ENCODE measurements around the gene POTEC.
"Not testable (repeated sequence)": the region's sequence is repeated elsewhere in the genome, so short reads cannot be mapped to it uniquely, and the experiment has no call there.

Gene POTEC

GRCh38 chr18:14543446-14543964, at the start of gene POTEC:
POTEC (minus strand) TSS chr18:14543600; CDS start chr18:14543146, 454 bp downstream.
- H3K4me3 ChIP-seq (replicated peaks; ENCODE audit: low read depth, low read length); DNase-seq (ENCODE audit: extremely low read depth, low read depth): not testable (repeated sequence)

- no peak for DNase-seq (ENCODE audit: extremely low read depth, low read depth)
Observed at GRCh38 chr18:14577971-14578370, 34.6 kb upstream of the POTEC start.

GRCh38 chr18:14559502-14559901, 16.1 kb upstream of the POTEC start:
- not testable (repeated sequence) for H3K4me3 ChIP-seq (replicated peaks; ENCODE audit: low read depth, low read length); DNase-seq (ENCODE audit: extremely low read depth, low read depth)

More at GRCh38 chr18:14577971-14578370, 34.6 kb upstream of the POTEC start:
- H3K4me3 ChIP-seq (replicated peaks; ENCODE audit: low read depth, low read length): no peak overlapping the region
- TF ChIP-seq CTCF (IDR thresholded peaks at IDR 0.05; ENCODE audit: low read depth, low read length, missing control alignments): no peak

- H3K4me3 ChIP-seq (replicated peaks; ENCODE audit: low read depth, low read length); DNase-seq (ENCODE audit: extremely low read depth, low read depth): not testable (repeated sequence)
Observed at GRCh38 chr18:14531659-14532058, 11.7 kb downstream of the POTEC start.

DNA sequence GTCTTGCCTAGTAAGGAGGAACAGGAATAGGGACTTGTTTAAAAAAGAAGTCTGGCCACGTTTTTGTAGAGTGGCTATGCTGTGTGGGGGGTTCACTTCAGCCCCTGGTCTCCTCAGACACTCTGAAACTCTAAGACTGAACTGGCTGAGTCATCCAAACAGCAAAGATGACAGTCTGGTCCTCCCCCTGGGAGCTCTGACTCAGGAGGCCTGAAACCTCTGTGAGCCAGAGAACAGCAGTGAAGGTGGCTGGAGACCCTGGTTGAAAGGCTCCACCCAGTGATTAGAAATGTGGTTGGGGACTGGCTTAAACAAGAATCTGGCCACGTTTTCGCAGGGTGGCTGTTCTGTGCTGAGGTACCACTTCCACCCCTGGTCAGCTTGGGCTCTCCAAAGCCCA, 32.7 kb downstream of the POTEC start:
- DNase-seq (ENCODE audit: extremely low read depth, low read depth): not testable (repeated sequence)

DNA sequence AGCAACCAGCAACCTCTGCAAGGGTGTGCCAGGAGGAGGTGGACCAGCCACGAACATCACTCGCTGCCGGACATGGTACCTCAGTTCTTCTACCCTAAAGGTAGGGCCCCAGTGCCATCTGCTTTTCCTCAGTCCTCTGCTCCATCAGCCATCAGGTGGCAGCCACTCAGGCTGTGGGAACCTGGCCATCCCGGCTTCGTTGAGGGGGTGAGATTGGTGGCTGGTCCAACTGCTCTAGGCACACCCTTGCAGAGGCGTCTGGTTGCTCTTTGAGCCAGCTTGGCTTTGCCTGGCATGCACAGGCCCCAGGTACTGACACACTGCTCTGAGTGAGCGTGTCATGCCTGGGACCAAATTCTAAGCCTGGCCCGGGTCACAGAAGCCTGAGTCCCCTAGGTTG, 39.7 kb downstream of the POTEC start:
- H3K4me3 ChIP-seq (replicated peaks; ENCODE audit: low read depth, low read length); DNase-seq (ENCODE audit: extremely low read depth, low read depth): not testable (repeated sequence)

More for the DNA sequence above, 32.7 kb downstream of the POTEC start:
- not testable (repeated sequence) for H3K4me3 ChIP-seq (replicated peaks; ENCODE audit: low read depth, low read length)

DNA sequence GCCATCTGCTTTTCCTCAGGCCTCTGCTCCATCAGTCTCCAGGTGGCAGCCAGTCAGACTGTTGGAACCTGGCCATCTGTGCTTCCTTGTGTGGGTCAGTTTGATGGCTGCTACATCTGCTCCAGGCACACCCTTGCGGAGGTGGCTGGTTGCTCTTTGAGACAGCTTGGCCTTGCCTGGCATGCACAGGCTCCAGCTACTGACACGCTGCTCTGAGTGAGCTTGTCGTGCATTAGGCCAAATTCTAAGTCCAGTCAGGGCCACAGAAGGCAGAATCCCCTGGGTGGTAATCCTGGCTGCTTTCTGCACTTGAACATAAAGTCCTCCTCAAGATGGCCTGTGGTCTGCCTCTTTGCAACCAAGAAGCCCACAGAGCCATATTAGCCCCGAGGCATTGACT, 41.5 kb downstream of the POTEC start:
- not testable (repeated sequence) for DNase-seq (ENCODE audit: extremely low read depth, low read depth); H3K4me3 ChIP-seq (replicated peaks; ENCODE audit: low read depth, low read length)

DNA sequence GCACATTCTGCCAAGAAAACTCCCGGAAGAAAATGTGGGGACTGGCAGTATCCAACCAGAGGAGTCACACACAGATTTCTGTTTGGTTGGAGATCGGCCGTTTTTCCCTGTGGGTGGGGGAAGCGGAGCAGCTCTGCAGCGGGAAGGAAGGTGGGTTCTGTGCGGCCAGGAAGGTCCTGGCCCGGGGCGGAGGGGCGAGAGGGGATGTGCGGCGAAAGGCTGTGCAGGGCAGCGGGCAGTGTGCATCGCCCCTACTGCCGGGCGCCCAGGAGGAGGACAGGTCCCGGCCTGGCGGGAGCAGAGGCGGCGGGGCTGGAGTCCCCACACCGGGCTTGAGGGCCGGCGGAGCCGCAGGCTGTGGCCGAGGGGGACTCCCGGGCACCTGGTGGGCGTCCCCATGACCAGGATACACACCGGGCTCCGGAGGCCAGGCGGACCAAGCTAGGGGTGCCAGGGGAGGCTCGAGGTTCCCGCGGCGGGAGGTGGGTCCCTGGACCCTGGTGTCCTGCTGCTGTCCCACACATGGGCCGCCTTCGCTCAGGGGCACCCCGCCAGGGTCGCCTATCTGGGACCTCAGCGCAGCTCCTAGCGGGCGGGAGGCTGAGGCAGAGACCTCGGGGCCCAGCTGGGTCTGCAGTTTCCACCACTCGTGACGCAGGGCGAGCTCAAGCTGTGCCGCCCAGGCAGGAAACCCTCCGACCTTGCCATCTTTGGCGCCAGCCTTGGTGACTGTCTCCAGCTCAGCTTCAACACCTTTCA, 54.0 kb downstream of the POTEC start:
- not testable (repeated sequence) for H3K4me3 ChIP-seq (replicated peaks; ENCODE audit: low read depth, low read length); DNase-seq (ENCODE audit: extremely low read depth, low read depth)

DNA sequence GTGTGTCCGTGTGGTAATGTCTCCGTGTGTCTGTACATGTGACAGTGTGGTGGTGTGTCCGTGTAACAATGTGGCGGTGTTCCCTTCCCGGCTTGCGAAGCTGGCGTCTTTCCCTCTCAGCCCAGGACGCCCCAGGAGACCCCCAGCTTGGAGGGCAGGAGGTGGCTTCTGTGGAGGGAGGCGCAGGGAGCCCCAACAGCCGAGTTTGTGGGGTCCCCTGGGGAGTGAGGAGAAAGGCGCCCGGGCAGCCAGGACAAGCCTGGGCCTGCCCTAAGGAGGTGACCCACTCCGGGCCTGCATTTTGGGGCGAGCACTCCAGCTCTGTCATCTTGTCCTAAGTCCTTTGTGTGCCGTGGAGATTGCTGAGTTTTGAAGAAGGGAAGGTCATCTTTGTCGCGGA, 54.6 kb downstream of the POTEC start:
- not testable (repeated sequence) for H3K4me3 ChIP-seq (replicated peaks; ENCODE audit: low read depth, low read length); DNase-seq (ENCODE audit: extremely low read depth, low read depth)

DNA sequence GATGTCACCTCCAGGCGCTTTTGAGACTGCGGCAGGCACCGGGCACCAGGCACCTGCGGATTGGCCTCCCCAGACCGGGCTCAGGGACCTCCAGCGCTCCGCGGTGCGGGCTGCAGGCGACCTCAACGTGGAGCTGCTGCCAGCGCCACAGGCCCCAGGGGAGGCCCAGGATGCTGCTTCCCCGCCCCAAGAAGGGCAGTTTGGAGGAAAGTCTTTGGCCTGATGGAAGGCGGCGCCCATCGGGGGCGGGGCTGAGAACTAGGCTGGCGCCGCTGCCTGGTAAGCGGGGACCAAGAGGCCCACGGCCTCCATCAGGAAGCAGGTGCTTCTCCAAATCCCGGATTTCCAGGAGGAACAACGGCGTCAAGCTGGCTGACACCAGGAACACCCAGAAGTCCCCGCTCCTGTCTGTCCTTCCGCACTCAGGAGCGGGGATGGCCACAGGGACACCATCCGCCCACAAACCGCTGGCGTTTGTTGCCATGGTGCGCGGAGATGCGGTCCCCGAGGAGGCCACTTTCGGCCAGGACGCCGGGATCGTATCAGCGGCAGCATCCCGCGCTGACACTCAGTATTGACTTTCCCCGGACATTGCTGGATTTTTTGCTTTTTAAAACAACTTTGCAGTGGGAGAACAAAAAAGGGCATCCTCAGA, 56.3 kb downstream of the POTEC start:
- not testable (repeated sequence) for DNase-seq (ENCODE audit: extremely low read depth, low read depth); H3K4me3 ChIP-seq (replicated peaks; ENCODE audit: low read depth, low read length)

- DNase-seq (ENCODE audit: extremely low read depth, low read depth); H3K4me3 ChIP-seq (replicated peaks; ENCODE audit: low read depth, low read length): not testable (repeated sequence)
Observed at GRCh38 chr18:14479076-14479475, 64.3 kb downstream of the POTEC start.

GRCh38 chr18:14475520-14475919, 67.9 kb downstream of the POTEC start:
- not testable (repeated sequence) for DNase-seq (ENCODE audit: extremely low read depth, low read depth); H3K4me3 ChIP-seq (replicated peaks; ENCODE audit: low read depth, low read length)

- not testable (repeated sequence) for H3K4me3 ChIP-seq (replicated peaks; ENCODE audit: low read depth, low read length); DNase-seq (ENCODE audit: extremely low read depth, low read depth)
Observed at GRCh38 chr18:14474752-14475151, 68.6 kb downstream of the POTEC start.

- DNase-seq (ENCODE audit: extremely low read depth, low read depth); H3K4me3 ChIP-seq (replicated peaks; ENCODE audit: low read depth, low read length): not testable (repeated sequence)
Observed at GRCh38 chr18:14474007-14474720, 69.2 kb downstream of the POTEC start.

DNA sequence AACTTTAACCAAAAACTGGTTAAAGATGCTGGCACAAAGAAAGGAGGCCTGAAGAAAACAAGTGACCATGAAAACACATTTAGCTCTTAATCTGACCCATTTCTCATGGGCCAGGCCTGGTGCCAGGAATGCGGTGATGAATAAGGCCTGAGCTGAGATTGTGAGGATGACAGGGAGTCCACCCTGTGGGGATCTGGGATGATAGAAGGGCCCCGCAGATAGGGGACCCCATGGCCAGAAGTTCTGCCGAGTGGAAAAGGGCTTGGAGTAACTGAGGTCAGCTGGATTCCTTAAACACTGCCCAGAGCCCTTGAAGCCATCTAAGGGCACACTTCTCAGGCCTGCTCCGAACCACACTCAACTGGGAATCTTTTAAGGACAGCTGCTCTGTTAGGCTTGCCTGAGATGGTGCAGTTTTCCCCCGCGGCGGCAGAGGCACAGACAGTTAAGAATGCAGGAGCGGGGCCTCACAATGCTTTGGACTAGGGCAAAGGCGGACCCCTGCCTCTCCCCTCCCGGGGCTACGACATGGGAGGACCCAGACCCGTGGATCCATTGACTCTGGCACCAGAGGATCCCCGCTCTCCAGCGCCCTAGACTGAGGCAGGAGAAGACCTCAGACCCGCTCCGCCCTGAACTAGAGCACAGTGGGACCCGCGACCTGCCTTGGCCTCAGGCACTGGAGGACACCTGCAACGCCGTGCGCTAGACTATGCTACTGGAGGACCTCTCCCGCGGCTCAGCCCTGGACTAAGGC, 70.0 kb downstream of the POTEC start:
- H3K4me3 ChIP-seq (replicated peaks; ENCODE audit: low read depth, low read length); DNase-seq (ENCODE audit: extremely low read depth, low read depth): not testable (repeated sequence)

- not testable (repeated sequence) for H3K4me3 ChIP-seq (replicated peaks; ENCODE audit: low read depth, low read length); DNase-seq (ENCODE audit: extremely low read depth, low read depth)
Observed at GRCh38 chr18:14471286-14471685, 72.1 kb downstream of the POTEC start.

DNA sequence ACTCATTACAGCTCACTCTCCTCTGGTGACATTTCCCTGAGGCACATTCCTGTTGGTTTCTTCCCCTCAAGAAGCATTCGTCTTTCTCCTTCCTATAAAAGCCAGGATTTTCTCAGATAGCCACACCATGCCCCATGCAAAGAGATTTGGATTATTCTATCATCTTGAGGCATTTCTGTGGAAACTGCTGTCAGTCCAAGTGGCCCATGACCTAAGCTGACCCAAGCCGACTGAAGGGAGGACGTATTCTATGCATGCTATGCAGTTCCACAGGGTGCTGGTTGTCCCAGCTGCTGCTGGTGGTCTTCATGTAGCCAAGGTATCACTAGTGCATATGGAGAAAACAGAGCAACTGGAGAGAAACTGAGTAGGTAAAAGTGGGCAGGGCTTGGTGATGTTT, 73.0 kb downstream of the POTEC start:
- not testable (repeated sequence) for DNase-seq (ENCODE audit: extremely low read depth, low read depth); H3K4me3 ChIP-seq (replicated peaks; ENCODE audit: low read depth, low read length)
